AG04449 (cell line): ENCODE results near the gene VEZT.
"Not testable (repeated sequence)": the region's sequence is repeated elsewhere in the genome, so short reads cannot be mapped to it uniquely, and the experiment has no call there.

Experiments
- CTCF ChIA-PET: fragments of 350-600 bp; formaldehyde crosslinking; extraction: SDS; loops from one replicate; lab custom pipeline; 2021; ENCODE audit warnings: antibody characterized with exemption; lab: Yijun Ruan, JAX
- POLR2A ChIA-PET: fragments of 400-600, 350-600 bp; formaldehyde crosslinking; extraction: SDS; loops from one replicate; lab custom pipeline; 2020; ENCODE audit warnings: antibody characterized with exemption, inconsistent platforms; lab: Yijun Ruan, JAX
- DNase-seq: peaks from one replicate; pipeline ENCODE4 v3.0.0-alpha.2; 2010; ENCODE audit warnings: low read depth, low spot score
- H3K4me3 ChIP-seq: 2 replicates; pipeline ENCODE4 v1.5.1; 2011; ENCODE audit warnings: low read depth, mild to moderate bottlenecking, control low read depth, low read length
- CTCF ChIP-seq: IDR thresholded peaks from one replicate; pipeline ENCODE4 v1.5.1; 2011; ENCODE audit warnings: mild to moderate bottlenecking, moderate library complexity, low read length, control low read depth, inconsistent platforms; ENCODE audit not compliant: insufficient read depth; ENCODE audit errors: missing control alignments

The VEZT gene

GRCh38 chr12:95230313-95230712 lies 12.7 kb downstream of the VEZT start:
- DNase-seq: no peak
- CTCF ChIA-PET: interaction anchor here (2.3 kb wide), 1 partner anchor 304 kb away, joined by 5 read pairs; no protein-coding TSS in a partner anchor
- TF ChIP-seq CTCF: no peak
- POLR2A ChIA-PET: no interaction called here
- H3K4me3 ChIP-seq: no peak overlapping the region

- DNase-seq: no peak
- ChIA-PET POLR2A (no interaction called here), CTCF (interaction anchor here (2.3 kb wide), 1 partner anchor 303 kb away, joined by 5 read pairs; no protein-coding TSS in a partner anchor)
- H3K4me3 ChIP-seq: no peak overlapping the region
- TF ChIP-seq CTCF: no peak
These were observed 13.6 kb downstream of the VEZT start for GRCh38 chr12:95231190-95231589.

GRCh38 chr12:95234187-95234586 lies 16.6 kb downstream of the VEZT start:
- POLR2A ChIA-PET, H3K4me3 ChIP-seq, CTCF ChIA-PET, DNase-seq: not testable (repeated sequence)

GRCh38 chr12:95235621-95236020 lies 18.0 kb downstream of the VEZT start:
- POLR2A ChIA-PET, CTCF ChIA-PET, H3K4me3 ChIP-seq, DNase-seq: not testable (repeated sequence)

- no peak overlapping the region for H3K4me3 ChIP-seq
- CTCF ChIA-PET: no interaction called here
These were observed 19.7 kb downstream of the VEZT start for GRCh38 chr12:95237315-95237714.

GRCh38 chr12:95238150-95238549 lies 20.5 kb downstream of the VEZT start:
- POLR2A ChIA-PET: no interaction called here
- no peak overlapping the region for H3K4me3 ChIP-seq
- no peak for DNase-seq
- CTCF ChIA-PET: no interaction called here
- TF ChIP-seq CTCF: no peak

More at GRCh38 chr12:95237315-95237714, 19.7 kb downstream of the VEZT start:
- no peak for DNase-seq
- POLR2A ChIA-PET: no interaction called here
- no peak for TF ChIP-seq CTCF

GRCh38 chr12:95239216-95239615 lies 21.6 kb downstream of the VEZT start:
- H3K4me3 ChIP-seq: no peak overlapping the region
- ChIA-PET CTCF (interaction anchor here (0.6 to 1.3 kb wide), 3 partner anchors 95 to 296 kb away, joined by 3 to 4 read pairs (median 3); no protein-coding TSS in a partner anchor), POLR2A (no interaction called here)
- no peak for DNase-seq
- TF ChIP-seq CTCF: no peak

- H3K4me3 ChIP-seq, POLR2A ChIA-PET, DNase-seq: not testable (repeated sequence)
- CTCF ChIA-PET: interaction anchor here (0.6 to 1.3 kb wide), 2 partner anchors 262 to 295 kb away, joined by 3 to 4 read pairs; no protein-coding TSS in a partner anchor
These were observed 22.2 kb downstream of the VEZT start for GRCh38 chr12:95239835-95240234.
